H1 (cell line): Measurements from ENCODE around the gene FLT4. TPM values are rescaled to one million over a fixed set of nuclear protein-coding genes. Genes with fewer than 3 reads are reported as not detected.

Source experiments
- CTCF ChIA-PET: fragments of 300-600 bp; sonication (Branson Sonifier 250); formaldehyde crosslinking; loops from one replicate; lab custom pipeline; 2021; ENCODE audit not compliant: partially characterized antibody; lab: Charles Lee
- POLR2A ChIA-PET: fragments of 300-600 bp; sonication (Branson Sonifier 250); formaldehyde crosslinking; loops from one replicate; lab custom pipeline; 2021; ENCODE audit warnings: inconsistent platforms; ENCODE audit not compliant: partially characterized antibody; lab: Charles Lee
- DNase-seq, 2 experiments: peaks; one replicate each; pipeline versions ENCODE4 v3.0.0 to v3.0.0-alpha.2; 2010 to 2022; ENCODE audit warnings: low spot score in 2 of 2, low read depth in 1 of 2, mixed read lengths in 1 of 2
- FAIRE-seq: peaks from 2 replicates; lab custom pipeline; 2011; peaks lifted over from hg19 to GRCh38; lab: Jason Lieb, UNC
- H2AFZ ChIP-seq: 2 replicates; pipeline ENCODE4 v1.8.1; 2012; ENCODE audit warnings: low read length, inconsistent platforms
- H2AK5ac ChIP-seq: 2 replicates; pipeline ENCODE4 v1.6.1; 2013; ENCODE audit warnings: low read depth, low read length
- H2BK120ac ChIP-seq: replicated peaks from 2 replicates; pipeline ENCODE3; 2013; ENCODE audit warnings: low read depth, low read length, inconsistent platforms
- H2BK12ac ChIP-seq: 2 replicates; pipeline ENCODE4 v1.6.1; 2013; ENCODE audit warnings: low read depth, low read length
- H2BK15ac ChIP-seq: 2 replicates; pipeline ENCODE4 v1.6.1; 2013; ENCODE audit warnings: low read length
- H2BK20ac ChIP-seq: 2 replicates; pipeline ENCODE4 v1.6.1; 2013; ENCODE audit warnings: low read length
- H2BK5ac ChIP-seq: 2 replicates; pipeline ENCODE4 v1.6.1; 2013; ENCODE audit warnings: low read depth, low read length
- H3K14ac ChIP-seq: 2 replicates; pipeline ENCODE4 v1.6.1; 2013; ENCODE audit warnings: inconsistent platforms; ENCODE audit not compliant: insufficient read length
- H3K18ac ChIP-seq: 2 replicates; pipeline ENCODE4 v1.6.1; 2013; ENCODE audit warnings: low read length; ENCODE audit errors: extremely low read depth
- H3K23ac ChIP-seq: 2 replicates; pipeline ENCODE4 v1.6.1; 2013; ENCODE audit warnings: inconsistent platforms; ENCODE audit not compliant: insufficient read length
- H3K23me2 ChIP-seq: 2 replicates; pipeline ENCODE4 v1.6.1; 2013; ENCODE audit warnings: low read depth, low read length
- H3K27ac ChIP-seq: 2 replicates; pipeline ENCODE4 v1.6.1; 2011; ENCODE audit warnings: low read depth, low read length, inconsistent platforms
- H3K27me3 ChIP-seq, 4 experiments: replicated peaks in 1 of 4; 1 replicate in 1 of 4; 2 replicates in 3 of 4; pipeline versions ENCODE4 v1.6.1 to v1.8.1; 2011 to 2013; ENCODE audit warnings: low read length in 3 of 4, mild to moderate bottlenecking in 3 of 4, inconsistent platforms in 2 of 4, mixed read lengths in 2 of 4, moderate library complexity in 1 of 4; ENCODE audit not compliant: control insufficient read depth in 3 of 4, insufficient read depth in 3 of 4; ENCODE audit errors: extremely low read depth in 1 of 4
- H3K36me3 ChIP-seq, 4 experiments: 2 replicates each; pipeline versions ENCODE4 v1.6.1 to v1.8.1; 2011 to 2013; ENCODE audit warnings: mild to moderate bottlenecking in 4 of 4, low read length in 3 of 4, moderate library complexity in 2 of 4, control low read depth in 1 of 4, inconsistent platforms in 1 of 4; ENCODE audit not compliant: insufficient read depth in 4 of 4, control insufficient read depth in 2 of 4
- H3K4ac ChIP-seq: replicated peaks from 2 replicates; pipeline ENCODE3; 2013; ENCODE audit warnings: low read length, low read depth, mixed read lengths, inconsistent platforms; ENCODE audit not compliant: insufficient read length
- H3K4me1 ChIP-seq, 4 experiments: replicated peaks in 1 of 4; 1 replicate in 1 of 4; 2 replicates in 3 of 4; pipeline versions ENCODE4 v1.6.1 to v1.8.1; 2011 to 2013; ENCODE audit warnings: low read length in 3 of 4, inconsistent platforms in 2 of 4, mixed read lengths in 1 of 4; ENCODE audit not compliant: insufficient read depth in 4 of 4, control insufficient read depth in 3 of 4
- H3K4me2 ChIP-seq, 2 experiments: 2 replicates each; pipeline versions ENCODE4 v1.6.1 to v1.8.1; 2011 to 2013; ENCODE audit warnings: low read depth in 2 of 2, low read length in 2 of 2, control low read depth in 1 of 2, inconsistent platforms in 1 of 2, mild to moderate bottlenecking in 1 of 2; ENCODE audit not compliant: insufficient read depth in 1 of 2
- H3K4me3 ChIP-seq, 4 experiments: fragments of 200-600, 300-600 bp in 1 of 4; sonication (generic), shearing (Covaris generic), sonication (Bioruptor Twin) in 1 of 4; 2 replicates each; pipeline versions ENCODE4 v1.5.1 to v1.8.1; 2011 to 2016; ENCODE audit warnings: low read length in 4 of 4, low read depth in 3 of 4, control low read depth in 2 of 4, inconsistent platforms in 2 of 4, mild to moderate bottlenecking in 2 of 4, mixed read lengths in 1 of 4, moderate library complexity in 1 of 4; ENCODE audit not compliant: insufficient read depth in 2 of 4; ENCODE audit errors: extremely low read depth in 1 of 4
- H3K56ac ChIP-seq: replicated peaks from 2 replicates; pipeline ENCODE3; 2013; ENCODE audit warnings: low read depth, mild to moderate bottlenecking, mixed read lengths, low read length, inconsistent platforms; ENCODE audit not compliant: insufficient read length
- H3K79me1 ChIP-seq: 2 replicates; pipeline ENCODE4 v1.6.1; 2013; ENCODE audit warnings: low read depth, low read length, control low read depth
- H3K79me2 ChIP-seq, 2 experiments: 2 replicates each; pipeline versions ENCODE4 v1.6.1 to v1.8.1; 2012 to 2013; ENCODE audit warnings: low read length in 2 of 2, mild to moderate bottlenecking in 2 of 2, inconsistent platforms in 1 of 2; ENCODE audit not compliant: insufficient read depth in 2 of 2, control insufficient read depth in 1 of 2
- H3K9ac ChIP-seq, 4 experiments: replicated peaks in 1 of 4; 1 replicate in 1 of 4; 2 replicates in 3 of 4; pipeline versions ENCODE4 v1.6.1 to v1.8.1; 2011 to 2013; ENCODE audit warnings: low read depth in 3 of 4, low read length in 3 of 4, control low read depth in 2 of 4, mild to moderate bottlenecking in 2 of 4, moderate library complexity in 2 of 4, inconsistent platforms in 1 of 4; ENCODE audit errors: extremely low read depth in 1 of 4
- H3K9me3 ChIP-seq, 2 experiments: 2 replicates each; pipeline versions ENCODE4 v1.6.1 to v1.8.1; 2012 to 2013; ENCODE audit warnings: mild to moderate bottlenecking in 2 of 2, moderate library complexity in 2 of 2, control low read depth in 1 of 2, inconsistent platforms in 1 of 2, low read depth in 1 of 2, low read length in 1 of 2, mixed read lengths in 1 of 2; ENCODE audit not compliant: insufficient read depth in 2 of 2
- H4K20me1 ChIP-seq, 2 experiments: replicated peaks in 1 of 2; 2 replicates each; pipeline versions ENCODE3 to v1.8.1; 2011 to 2013; ENCODE audit warnings: inconsistent platforms in 2 of 2, low read length in 2 of 2, mild to moderate bottlenecking in 1 of 2; ENCODE audit not compliant: insufficient read depth in 2 of 2, control insufficient read depth in 1 of 2
- H4K5ac ChIP-seq: 2 replicates; pipeline ENCODE4 v1.6.1; 2013; ENCODE audit warnings: low read length, low read depth, mixed read lengths, inconsistent platforms; ENCODE audit not compliant: insufficient read length
- H4K8ac ChIP-seq: 2 replicates; pipeline ENCODE4 v1.8.0; 2013; ENCODE audit warnings: mild to moderate bottlenecking, moderate library complexity, low read length, inconsistent platforms; ENCODE audit not compliant: insufficient read depth; ENCODE audit errors: extremely low read depth
- H4K91ac ChIP-seq: replicated peaks from 2 replicates; pipeline ENCODE3; 2013; ENCODE audit warnings: low read length, mixed read lengths, inconsistent platforms; ENCODE audit not compliant: insufficient read length
- ASH2L ChIP-seq: fragments of 200-600, 300-600 bp; sonication (generic); IDR thresholded peaks from one replicate; pipeline ENCODE4 v1.7.1; 2017; ENCODE audit warnings: low read length
- MAFK ChIP-seq: IDR thresholded peaks from 2 replicates; pipeline ENCODE4 v1.6.1; 2012; ENCODE audit warnings: low read depth, mild to moderate bottlenecking, improper control_type of control experiment, low read length
- PHF8 ChIP-seq: fragments of 200-600 bp; sonication (generic); conservative IDR thresholded peaks from 2 replicates; pipeline ENCODE4 v1.7.1; 2012; ENCODE audit warnings: low read depth, mild to moderate bottlenecking, inconsistent platforms, low read length, moderate library complexity
- POU5F1 ChIP-seq: IDR thresholded peaks from 2 replicates; pipeline ENCODE4 v1.6.1; 2011; ENCODE audit warnings: low read depth, mild to moderate bottlenecking, low read length, moderate library complexity
- RXRA ChIP-seq: IDR thresholded peaks from 2 replicates; pipeline ENCODE4 v1.6.1; 2011; ENCODE audit warnings: low read depth, mild to moderate bottlenecking, low read length, moderate library complexity; ENCODE audit not compliant: insufficient read depth
- WGBS, 2 experiments: shearing (Covaris generic) in 1 of 2; methylation state at CpG; one replicate each; pipeline versions ENCODE4 v1.1.6 to v1.1.7; 2013 to 2015; ENCODE audit warnings: low lambda C conversion rate in 2 of 2, mixed read lengths in 2 of 2, inconsistent platforms in 1 of 2, low coverage in 1 of 2, missing lambda C conversion rate in 1 of 2; ENCODE audit not compliant: insufficient replicate concordance in 2 of 2, insufficient coverage in 1 of 2, insufficient read length in 1 of 2; ENCODE audit errors: extremely low coverage in 1 of 2, missing lambda C conversion rate in 1 of 2; 5-methylcytosine and 5-hydroxymethylcytosine counted together
- polyA plus RNA-seq, 7 experiments: library from polyadenylated mRNA; depleted of rRNA in 3 of 7; stranded (reverse) in 5 of 7; unstranded in 2 of 7; fragments of >200 nt in 5 of 7; fragments of 200-250 nt in 2 of 7; gene quantifications; 1 replicate in 5 of 7; 2 replicates in 1 of 7; 4 replicates in 1 of 7; pipeline versions ENCODE4 v1.2.1 to v1.2.3, GENCODE V29; 2011 to 2013; ENCODE audit warnings: missing spikeins in 2 of 7, mixed read lengths in 2 of 7
- total RNA-seq: library from RNA; stranded (reverse); fragmentation: NEBNext Ultra II Directional; extraction: Animal tissue kit (Norgen Biotek cat#: 25700); gene quantifications from 2 replicates; pipeline ENCODE4 v1.2.1, GENCODE V29; 2021
- TF ChIP-seq, protein P1 (sequence below): IDR thresholded peaks from 2 replicates; pipeline ENCODE4 v1.6.1; 2011; ENCODE audit warnings: low read depth, mild to moderate bottlenecking, low read length; ENCODE audit not compliant: insufficient read depth
- TF ChIP-seq, protein P2 (sequence below): IDR thresholded peaks from 2 replicates; pipeline ENCODE4 v1.6.1; 2012; ENCODE audit warnings: inconsistent platforms

Gene FLT4
- total and polyA plus RNA-seq, 2 of the 8 experiments (the other 6 are each of a cell fraction or from before 2014, with no cell fraction given), result 6.5 to 7.7 TPM

DNA sequence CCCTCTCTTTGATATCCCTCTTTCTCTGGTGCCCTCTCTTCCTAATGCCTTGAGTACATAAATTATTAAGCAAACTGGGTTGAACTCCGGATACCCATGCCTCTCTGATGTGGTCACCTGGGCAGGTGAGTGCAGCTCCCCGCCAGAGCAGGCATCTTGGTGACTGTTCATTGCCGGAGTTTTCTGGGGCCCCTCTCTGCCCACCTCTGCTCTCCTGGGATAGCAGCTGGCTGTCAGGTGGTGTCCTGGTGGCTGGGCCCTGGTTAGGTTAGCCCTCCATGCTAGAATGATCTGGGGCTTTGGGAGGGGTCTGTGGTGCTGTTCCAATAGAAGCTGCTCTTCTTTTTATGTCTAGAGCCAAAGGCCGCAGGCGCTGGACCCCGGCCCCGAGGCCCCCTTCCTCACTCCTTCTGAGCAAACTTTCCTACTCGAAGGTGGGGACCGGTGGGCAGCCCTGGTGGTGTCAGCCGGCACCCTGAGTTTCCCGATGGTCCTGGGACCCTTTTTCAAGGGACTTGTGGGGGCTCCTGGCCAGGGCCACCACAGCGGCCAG is 53.2 kb downstream of the FLT4 start:
- H3K27me3 ChIP-seq, result peaks cover 7 to 21% (median 16%) of the 10 kb centered on the region in 4 experiments; a peak in 6 of 7 replicates
- no peaks in the 10 kb centered on the region for H3K9me3 ChIP-seq
- H2AK5ac ChIP-seq, result no peak overlapping the region
- no peak overlapping the region for H2BK5ac ChIP-seq
- FAIRE-seq (no peak), DNase-seq (no peak)
- no peak overlapping the region for H3K56ac ChIP-seq
- no peak overlapping the region for H3K27ac ChIP-seq
- no peak overlapping the region for H4K5ac ChIP-seq
- peaks cover 9% of the 10 kb centered on the region; the same call in 1 of the 2 replicates for H3K23me2 ChIP-seq
- H4K8ac ChIP-seq, result no peak overlapping the region
- no peak overlapping the region for H2BK12ac ChIP-seq
- peaks cover 0 to 2% (median under 1%) of the 10 kb centered on the region in 4 experiments; a peak in 4 of 7 replicates for H3K4me1 ChIP-seq
- H2BK20ac ChIP-seq, result no peak overlapping the region
- no peak overlapping the region for H4K91ac ChIP-seq
- ChIA-PET CTCF (interaction anchor here (1.8 to 2.4 kb wide), 2 partner anchors 10 to 23 kb away, joined by 5 to 14 read pairs; no protein-coding TSS in a partner anchor), POLR2A (interaction anchor here (1.2 to 1.5 kb wide), 2 partner anchors 23 to 50 kb away, joined by 3 read pairs; no protein-coding TSS in a partner anchor)
- no peaks in the 10 kb centered on the region for H3K79me1 ChIP-seq
- 96% methylated on average over 12 of the region's 12 CpGs; no CpG with 5 or more reads in 1 of the 2 experiments for whole genome bisulfite sequencing, 2 experiments
- no peaks in the 10 kb centered on the region for H3K79me2 ChIP-seq
- H3K9ac ChIP-seq, result no peak overlapping the region
- H2BK15ac ChIP-seq, result no peak overlapping the region
- no peak overlapping the region for H2AFZ ChIP-seq
- H2BK120ac ChIP-seq, result no peak overlapping the region
- no peak overlapping the region for H3K4ac ChIP-seq
- H3K14ac ChIP-seq, result no peak overlapping the region
- H3K4me3 ChIP-seq, result no peak overlapping the region
- no peak overlapping the region for H3K23ac ChIP-seq
- H3K18ac ChIP-seq, result no peak overlapping the region
- peaks cover 0 to 2% of the 10 kb centered on the region in 2 experiments for H4K20me1 ChIP-seq
- H3K4me2 ChIP-seq, result no peak overlapping the region
- H3K36me3 ChIP-seq, result no peaks in the 10 kb centered on the region
- TF ChIP-seq, protein P1, sequence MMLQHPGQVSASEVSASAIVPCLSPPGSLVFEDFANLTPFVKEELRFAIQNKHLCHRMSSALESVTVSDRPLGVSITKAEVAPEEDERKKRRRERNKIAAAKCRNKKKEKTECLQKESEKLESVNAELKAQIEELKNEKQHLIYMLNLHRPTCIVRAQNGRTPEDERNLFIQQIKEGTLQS, result no peak
- TF ChIP-seq ASH2L, result no peak
- no peak for TF ChIP-seq RXRA
- no peak for TF ChIP-seq POU5F1
- TF ChIP-seq PHF8, result no peak
- TF ChIP-seq, protein P2, sequence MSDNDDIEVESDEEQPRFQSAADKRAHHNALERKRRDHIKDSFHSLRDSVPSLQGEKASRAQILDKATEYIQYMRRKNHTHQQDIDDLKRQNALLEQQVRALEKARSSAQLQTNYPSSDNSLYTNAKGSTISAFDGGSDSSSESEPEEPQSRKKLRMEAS, result no peak
- TF ChIP-seq MAFK, result no peak
